Liver (tissue), 3 donors: ENCODE data around the gene IL5RA.
A peak's percentile ranks its signal among the peaks of the same experiment; 100 is the strongest.

Source experiments
- SP1 ChIP-seq: IDR thresholded peaks from 2 replicates; pipeline ENCODE4 v1.6.1; 2018; ENCODE audit warnings: antibody characterized with exemption, mild to moderate bottlenecking
- YY1 ChIP-seq: IDR thresholded peaks from 2 replicates; pipeline ENCODE4 v1.6.1; 2016; ENCODE audit warnings: antibody characterized with exemption, mild to moderate bottlenecking
- TF ChIP-seq, protein P1 (sequence below): IDR thresholded peaks from 2 replicates; pipeline ENCODE4 v1.6.1; 2016; ENCODE audit warnings: antibody characterized with exemption
- TF ChIP-seq, protein P2 (sequence below): fragments of 150-350 bp; IDR thresholded peaks from 2 replicates; pipeline ENCODE4 v1.5.1; 2017; ENCODE audit warnings: improper control_type of control experiment, low read depth, low read length; ENCODE audit not compliant: missing input control
- TF ChIP-seq, protein P3 (sequence below): IDR thresholded peaks from 2 replicates; pipeline ENCODE4 v1.6.1; 2016; ENCODE audit warnings: antibody characterized with exemption, mild to moderate bottlenecking
- donor health status: healthy.
- donor health status: healthy.

DNA sequence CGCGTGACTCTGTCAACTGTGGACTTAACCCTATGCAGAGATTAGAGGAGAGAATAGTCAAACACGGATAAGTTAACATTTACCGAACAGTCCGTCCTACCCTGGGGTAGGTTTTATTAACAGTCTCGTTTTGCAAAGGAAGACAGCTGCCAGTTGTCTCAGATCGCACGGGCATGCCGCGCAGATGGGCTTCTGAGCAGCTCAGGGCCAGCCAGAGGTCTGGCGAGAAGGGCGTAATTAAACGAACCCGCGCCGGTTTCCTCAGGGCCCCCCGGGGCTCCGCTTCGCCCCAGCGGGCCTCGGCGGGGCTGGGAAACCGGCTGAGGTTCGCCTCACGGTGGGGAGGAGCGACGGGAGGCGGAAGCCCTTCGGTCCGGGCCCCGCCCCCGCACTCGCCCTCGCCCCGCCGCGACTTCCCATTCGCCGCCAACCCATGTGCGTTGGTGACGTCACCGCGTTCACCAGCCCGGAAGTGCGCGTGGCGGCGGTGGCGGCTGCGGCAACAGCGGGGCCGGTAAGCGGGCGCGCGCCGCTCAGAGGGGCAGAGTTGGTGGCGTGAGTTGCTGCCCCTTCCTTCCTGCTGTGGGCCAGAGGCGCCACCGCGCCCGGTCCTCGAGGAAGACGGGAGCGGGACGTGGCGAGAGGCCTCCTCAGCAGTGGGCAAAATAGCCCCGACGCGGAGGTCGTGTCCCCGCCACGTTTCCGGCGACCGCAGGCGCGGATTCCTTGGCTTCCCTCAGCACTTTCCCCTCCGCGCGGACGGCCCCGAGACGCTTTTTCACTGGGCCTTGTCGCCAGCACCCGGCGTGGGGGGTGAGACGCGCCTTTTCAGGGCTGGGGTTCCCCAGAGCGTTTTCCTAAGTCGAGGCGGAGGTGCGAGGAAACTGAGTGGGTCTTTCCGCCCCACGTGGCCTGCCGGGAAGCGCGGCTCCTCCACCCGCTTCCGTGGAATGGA is 16.6 kb upstream of the IL5RA start, which contains the start of gene TRNT1:
- TF ChIP-seq, protein P1, sequence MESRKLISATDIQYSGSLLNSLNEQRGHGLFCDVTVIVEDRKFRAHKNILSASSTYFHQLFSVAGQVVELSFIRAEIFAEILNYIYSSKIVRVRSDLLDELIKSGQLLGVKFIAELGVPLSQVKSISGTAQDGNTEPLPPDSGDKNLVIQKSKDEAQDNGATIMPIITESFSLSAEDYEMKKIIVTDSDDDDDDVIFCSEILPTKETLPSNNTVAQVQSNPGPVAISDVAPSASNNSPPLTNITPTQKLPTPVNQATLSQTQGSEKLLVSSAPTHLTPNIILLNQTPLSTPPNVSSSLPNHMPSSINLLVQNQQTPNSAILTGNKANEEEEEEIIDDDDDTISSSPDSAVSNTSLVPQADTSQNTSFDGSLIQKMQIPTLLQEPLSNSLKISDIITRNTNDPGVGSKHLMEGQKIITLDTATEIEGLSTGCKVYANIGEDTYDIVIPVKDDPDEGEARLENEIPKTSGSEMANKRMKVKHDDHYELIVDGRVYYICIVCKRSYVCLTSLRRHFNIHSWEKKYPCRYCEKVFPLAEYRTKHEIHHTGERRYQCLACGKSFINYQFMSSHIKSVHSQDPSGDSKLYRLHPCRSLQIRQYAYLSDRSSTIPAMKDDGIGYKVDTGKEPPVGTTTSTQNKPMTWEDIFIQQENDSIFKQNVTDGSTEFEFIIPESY, result no peak
- TF ChIP-seq, protein P2, sequence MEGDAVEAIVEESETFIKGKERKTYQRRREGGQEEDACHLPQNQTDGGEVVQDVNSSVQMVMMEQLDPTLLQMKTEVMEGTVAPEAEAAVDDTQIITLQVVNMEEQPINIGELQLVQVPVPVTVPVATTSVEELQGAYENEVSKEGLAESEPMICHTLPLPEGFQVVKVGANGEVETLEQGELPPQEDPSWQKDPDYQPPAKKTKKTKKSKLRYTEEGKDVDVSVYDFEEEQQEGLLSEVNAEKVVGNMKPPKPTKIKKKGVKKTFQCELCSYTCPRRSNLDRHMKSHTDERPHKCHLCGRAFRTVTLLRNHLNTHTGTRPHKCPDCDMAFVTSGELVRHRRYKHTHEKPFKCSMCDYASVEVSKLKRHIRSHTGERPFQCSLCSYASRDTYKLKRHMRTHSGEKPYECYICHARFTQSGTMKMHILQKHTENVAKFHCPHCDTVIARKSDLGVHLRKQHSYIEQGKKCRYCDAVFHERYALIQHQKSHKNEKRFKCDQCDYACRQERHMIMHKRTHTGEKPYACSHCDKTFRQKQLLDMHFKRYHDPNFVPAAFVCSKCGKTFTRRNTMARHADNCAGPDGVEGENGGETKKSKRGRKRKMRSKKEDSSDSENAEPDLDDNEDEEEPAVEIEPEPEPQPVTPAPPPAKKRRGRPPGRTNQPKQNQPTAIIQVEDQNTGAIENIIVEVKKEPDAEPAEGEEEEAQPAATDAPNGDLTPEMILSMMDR, result no peak
- no peak for TF ChIP-seq YY1
- TF ChIP-seq, protein P3, sequence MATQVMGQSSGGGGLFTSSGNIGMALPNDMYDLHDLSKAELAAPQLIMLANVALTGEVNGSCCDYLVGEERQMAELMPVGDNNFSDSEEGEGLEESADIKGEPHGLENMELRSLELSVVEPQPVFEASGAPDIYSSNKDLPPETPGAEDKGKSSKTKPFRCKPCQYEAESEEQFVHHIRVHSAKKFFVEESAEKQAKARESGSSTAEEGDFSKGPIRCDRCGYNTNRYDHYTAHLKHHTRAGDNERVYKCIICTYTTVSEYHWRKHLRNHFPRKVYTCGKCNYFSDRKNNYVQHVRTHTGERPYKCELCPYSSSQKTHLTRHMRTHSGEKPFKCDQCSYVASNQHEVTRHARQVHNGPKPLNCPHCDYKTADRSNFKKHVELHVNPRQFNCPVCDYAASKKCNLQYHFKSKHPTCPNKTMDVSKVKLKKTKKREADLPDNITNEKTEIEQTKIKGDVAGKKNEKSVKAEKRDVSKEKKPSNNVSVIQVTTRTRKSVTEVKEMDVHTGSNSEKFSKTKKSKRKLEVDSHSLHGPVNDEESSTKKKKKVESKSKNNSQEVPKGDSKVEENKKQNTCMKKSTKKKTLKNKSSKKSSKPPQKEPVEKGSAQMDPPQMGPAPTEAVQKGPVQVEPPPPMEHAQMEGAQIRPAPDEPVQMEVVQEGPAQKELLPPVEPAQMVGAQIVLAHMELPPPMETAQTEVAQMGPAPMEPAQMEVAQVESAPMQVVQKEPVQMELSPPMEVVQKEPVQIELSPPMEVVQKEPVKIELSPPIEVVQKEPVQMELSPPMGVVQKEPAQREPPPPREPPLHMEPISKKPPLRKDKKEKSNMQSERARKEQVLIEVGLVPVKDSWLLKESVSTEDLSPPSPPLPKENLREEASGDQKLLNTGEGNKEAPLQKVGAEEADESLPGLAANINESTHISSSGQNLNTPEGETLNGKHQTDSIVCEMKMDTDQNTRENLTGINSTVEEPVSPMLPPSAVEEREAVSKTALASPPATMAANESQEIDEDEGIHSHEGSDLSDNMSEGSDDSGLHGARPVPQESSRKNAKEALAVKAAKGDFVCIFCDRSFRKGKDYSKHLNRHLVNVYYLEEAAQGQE, result peak; percentile 17
- peak; percentile 54 for TF ChIP-seq SP1
